Coronary artery (tissue), 2 donors: ENCODE results near the gene VPS37C.

Source experiments
- DNase-seq: peaks from one replicate; pipeline ENCODE4 v3.0.0-alpha.2; 2017; ENCODE audit warnings: low spot score
- H3K27ac ChIP-seq, 2 donors: fragments of 200-600 bp; sonication (generic); one replicate each; pipeline ENCODE4 v1.5.1; 2016 to 2019
- H3K4me3 ChIP-seq: fragments of 200-600 bp; sonication (generic); 2 replicates; pipeline ENCODE4 v1.5.1; 2016; ENCODE audit warnings: mild to moderate bottlenecking, moderate library complexity
- CTCF ChIP-seq: fragments of 200-600 bp; sonication (generic); IDR thresholded peaks from one replicate; pipeline ENCODE4 v1.5.1; 2019; ENCODE audit warnings: antibody characterized with exemption

VPS37C gene

GRCh38 chr11:61124574-61125309 is 36.5 kb downstream of the VPS37C start:
- DNase-seq, result no peak
- TF ChIP-seq CTCF, result no peak
- no peak overlapping the region for H3K27ac ChIP-seq
- H3K4me3 ChIP-seq, result no peak overlapping the region

- no peak for TF ChIP-seq CTCF
- no peak overlapping the region for H3K27ac ChIP-seq
- no peak for DNase-seq
- H3K4me3 ChIP-seq, result no peak overlapping the region
Observed at GRCh38 chr11:61123775-61124571, 37.3 kb downstream of the VPS37C start.

GRCh38 chr11:61122761-61123160 is 38.5 kb downstream of the VPS37C start:
- TF ChIP-seq CTCF, result no peak
- no peak overlapping the region for H3K4me3 ChIP-seq
- H3K27ac ChIP-seq, result no peak overlapping the region
- no peak for DNase-seq

- no peak for TF ChIP-seq CTCF
Observed at GRCh38 chr11:61121917-61122316, 39.3 kb downstream of the VPS37C start.

GRCh38 chr11:61121192-61121831 is 39.9 kb downstream of the VPS37C start:
- TF ChIP-seq CTCF, result no peak
- no peak for DNase-seq
- no peak overlapping the region for H3K4me3 ChIP-seq
- H3K27ac ChIP-seq, result no peak overlapping the region

More at GRCh38 chr11:61121917-61122316, 39.3 kb downstream of the VPS37C start:
- DNase-seq, result no peak
- Histone ChIP-seq H3K4me3 (no peak overlapping the region), H3K27ac (no peak overlapping the region)

GRCh38 chr11:61120706-61121191 is 40.5 kb downstream of the VPS37C start:
- Histone ChIP-seq H3K27ac (no peak overlapping the region), H3K4me3 (no peak overlapping the region)
- TF ChIP-seq CTCF, result no peak
- DNase-seq, result no peak
